Right hindlimb (tissue), 1 donor: ENCODE measurements around the gene BPIFB2.
"Not testable (repeated sequence)": the region's sequence is repeated elsewhere in the genome, so short reads cannot be mapped to it uniquely, and the experiment has no call there.

ENCODE experiments used
- DNase-seq: peaks from one replicate; pipeline ENCODE4 v3.0.0-alpha.2; 2018

Gene BPIFB2

DNA sequence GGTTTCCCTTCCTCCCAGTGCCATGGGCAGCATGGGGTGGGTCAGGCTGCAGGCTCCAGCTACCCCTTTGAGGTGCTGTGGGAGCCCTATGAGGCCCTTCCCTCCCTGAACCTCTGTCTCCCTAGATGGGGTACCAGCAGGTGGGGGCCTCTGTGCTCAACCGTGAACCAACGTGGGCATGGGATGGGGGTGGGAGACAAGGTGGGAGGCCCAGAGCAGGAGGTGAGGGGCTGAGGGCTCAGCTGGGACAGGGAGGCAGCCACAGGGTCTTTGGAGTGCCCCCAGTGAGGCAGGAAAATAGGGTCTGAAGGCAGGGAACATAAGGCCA lies 36.6 kb upstream of the BPIFB2 start:
- no peak for DNase-seq

- no peak for DNase-seq
These were observed 35.8 kb upstream of the BPIFB2 start for GRCh38 chr20:32971703-32972161.

DNA sequence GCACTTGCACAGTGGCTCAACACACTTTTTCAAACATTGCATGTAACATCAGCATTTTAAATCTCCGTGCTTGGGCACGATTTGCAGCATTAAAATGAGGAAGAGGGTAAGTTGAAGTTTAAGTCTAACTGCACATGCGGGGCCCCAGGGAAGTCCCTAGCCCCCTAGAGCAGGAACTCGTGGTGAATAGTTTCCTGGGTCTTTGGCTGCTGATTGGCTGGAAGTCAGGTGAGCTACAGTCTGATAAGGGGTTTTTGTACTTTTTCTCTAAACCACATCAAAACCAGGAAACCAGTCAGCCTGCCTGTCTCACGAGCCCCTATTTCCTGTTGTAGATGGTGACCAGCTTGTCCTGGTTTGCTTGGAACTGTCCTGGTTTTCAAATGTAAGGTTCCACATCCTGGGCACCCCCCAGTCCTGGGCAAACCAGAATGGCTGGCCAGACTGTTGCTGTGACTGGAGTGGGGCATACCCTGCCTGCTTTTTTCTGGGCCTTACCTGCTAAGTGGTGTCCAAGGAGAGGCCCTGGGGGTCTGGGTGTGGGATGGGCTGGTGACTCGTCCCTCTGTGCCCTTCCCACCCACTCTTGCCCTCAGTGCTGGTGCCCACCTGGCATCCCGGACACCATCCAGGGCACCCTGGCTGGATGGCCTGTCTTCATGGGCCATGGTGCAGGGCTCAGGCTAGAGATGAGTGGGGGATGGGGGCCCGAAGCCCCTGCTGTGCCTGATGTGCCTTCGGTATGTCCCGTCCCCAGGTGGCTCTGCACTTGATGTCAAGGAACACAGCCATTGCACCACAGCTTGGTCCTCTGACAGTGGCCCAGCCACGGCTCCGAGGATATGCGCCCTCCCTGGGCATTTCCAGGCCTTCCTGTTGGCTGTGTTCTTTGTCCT lies 35.1 kb upstream of the BPIFB2 start:
- DNase-seq = no peak

GRCh38 chr20:32973077-32973717 lies 34.3 kb upstream of the BPIFB2 start:
- DNase-seq = no peak

DNA sequence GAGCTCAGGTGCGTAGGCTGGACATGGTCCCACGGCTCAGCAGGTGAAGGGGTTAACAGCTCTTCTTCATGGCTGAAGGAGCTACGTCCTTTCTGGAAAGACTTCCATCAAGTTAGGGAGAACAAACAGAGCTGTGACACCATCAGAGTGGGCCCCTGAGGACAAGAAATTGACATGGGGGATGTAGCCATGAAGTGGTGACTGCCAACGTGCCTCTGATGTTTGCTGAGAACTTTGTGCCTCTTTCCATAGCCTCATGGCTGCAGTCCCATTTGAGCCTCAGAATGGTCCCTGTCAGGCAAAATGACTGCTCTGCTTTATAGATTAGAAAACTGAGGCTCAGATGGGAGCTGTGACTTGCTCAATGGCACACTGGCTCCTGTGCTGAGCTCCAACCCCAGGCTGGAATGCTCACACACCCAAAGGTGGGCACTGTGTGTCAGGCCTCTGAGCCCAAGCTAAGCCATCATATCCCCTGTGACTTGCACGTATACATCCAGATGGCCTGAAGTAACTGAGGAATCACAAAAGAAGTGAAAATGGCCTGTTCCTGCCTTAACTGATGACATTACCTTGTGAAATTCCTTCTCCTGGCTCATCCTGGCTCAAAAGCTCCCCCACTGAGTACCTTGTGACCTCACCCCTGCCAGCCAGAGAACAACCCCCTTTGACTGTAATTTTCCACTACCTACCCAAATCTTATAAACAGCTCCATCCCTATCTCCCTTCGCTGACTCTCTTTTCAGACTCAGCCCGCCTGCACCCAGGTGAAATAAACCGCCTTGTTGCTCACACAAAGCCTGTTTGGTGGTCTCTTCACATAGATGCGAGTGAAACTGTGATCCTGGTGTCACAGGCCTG lies 33.1 kb upstream of the BPIFB2 start:
- DNase-seq = not testable (repeated sequence)

- DNase-seq = not testable (repeated sequence)
These were observed 32.4 kb upstream of the BPIFB2 start for GRCh38 chr20:32975121-32975520.

GRCh38 chr20:32975698-32976674 lies 31.5 kb upstream of the BPIFB2 start:
- no peak for DNase-seq

GRCh38 chr20:32976746-32977145 lies 30.8 kb upstream of the BPIFB2 start:
- no peak for DNase-seq

- DNase-seq = no peak
These were observed 30.1 kb upstream of the BPIFB2 start for GRCh38 chr20:32977281-32978008.

- no peak for DNase-seq
These were observed 29.5 kb upstream of the BPIFB2 start for GRCh38 chr20:32978009-32978335.

DNA sequence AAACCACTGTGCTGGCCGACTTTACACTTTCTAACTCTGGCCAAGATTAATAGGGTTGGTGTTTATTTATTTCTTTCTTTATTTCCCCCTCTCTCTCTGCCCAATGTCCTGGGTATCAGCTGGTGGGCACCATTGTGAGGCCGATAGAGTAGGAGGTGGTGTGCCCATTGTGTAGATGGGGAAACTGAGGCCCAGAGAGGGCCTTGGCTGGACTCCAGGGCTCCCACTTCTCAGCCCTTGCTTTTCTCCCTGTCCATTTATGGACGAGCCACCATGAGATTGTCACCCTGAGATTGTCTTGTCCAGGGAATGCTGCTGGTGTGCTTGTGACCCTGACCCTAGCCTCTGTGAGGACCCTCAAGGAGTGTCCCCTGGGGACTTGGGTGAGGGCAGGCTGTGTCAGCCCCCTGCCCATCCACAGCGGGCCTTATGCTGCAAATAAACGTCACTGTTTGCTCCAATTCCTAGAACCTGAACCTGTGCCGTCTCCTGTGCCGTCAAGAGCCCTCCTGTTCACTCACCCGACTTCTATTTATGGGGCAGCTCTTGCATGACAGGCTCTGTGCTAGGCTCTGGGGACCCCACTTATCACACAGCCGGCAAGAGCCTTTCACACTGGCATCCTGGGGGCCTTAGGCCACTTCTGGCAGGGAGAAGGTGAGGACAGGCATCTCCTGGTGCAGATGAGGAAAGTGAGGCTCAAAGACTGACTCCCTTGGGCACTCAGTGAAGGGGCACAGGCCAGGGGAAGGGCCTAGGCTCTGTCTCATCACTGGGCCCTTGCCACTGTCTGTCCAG lies 28.1 kb upstream of the BPIFB2 start:
- DNase-seq = no peak

DNA sequence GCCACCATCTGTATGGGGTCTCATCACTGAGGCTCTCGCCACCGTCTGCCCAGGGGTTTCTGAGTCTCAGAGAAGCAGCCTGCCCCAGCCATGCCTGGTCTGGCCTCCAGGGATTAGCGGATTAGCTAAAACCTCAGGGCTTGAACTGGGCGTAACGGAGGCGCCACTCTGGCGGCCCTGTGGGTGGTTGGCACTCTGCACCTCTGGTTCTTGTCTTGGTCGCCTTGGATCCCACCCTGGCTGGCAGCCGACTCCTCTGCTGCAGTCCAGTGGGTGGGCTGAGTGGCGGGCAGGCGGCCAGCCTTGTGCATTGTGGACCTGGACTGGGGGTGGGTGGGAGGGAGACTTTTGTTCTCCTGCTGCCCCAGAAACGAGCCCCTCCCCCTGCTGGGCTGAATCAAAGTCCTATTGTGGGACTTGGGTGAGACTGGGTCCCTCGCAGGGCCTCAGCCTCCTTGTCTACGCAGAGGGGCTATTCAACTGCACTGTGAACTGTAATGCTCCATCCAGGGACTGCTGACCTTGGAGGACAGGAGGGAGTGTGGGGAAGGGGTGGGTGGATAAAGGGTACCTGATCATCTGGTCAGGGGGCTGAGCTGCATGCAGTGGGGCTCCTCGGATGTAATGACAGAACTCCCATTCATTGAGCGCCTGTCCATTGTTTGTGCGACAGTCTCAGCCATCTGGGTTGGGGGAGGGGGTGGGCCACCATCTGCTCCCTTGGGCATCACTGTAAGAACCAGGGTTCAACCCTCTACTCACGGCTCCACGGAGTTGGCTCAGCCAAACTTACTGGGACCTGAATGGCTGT lies 27.2 kb upstream of the BPIFB2 start:
- DNase-seq = peak; percentile 35

GRCh38 chr20:32980990-32981389 lies 26.5 kb upstream of the BPIFB2 start:
- no peak for DNase-seq

DNA sequence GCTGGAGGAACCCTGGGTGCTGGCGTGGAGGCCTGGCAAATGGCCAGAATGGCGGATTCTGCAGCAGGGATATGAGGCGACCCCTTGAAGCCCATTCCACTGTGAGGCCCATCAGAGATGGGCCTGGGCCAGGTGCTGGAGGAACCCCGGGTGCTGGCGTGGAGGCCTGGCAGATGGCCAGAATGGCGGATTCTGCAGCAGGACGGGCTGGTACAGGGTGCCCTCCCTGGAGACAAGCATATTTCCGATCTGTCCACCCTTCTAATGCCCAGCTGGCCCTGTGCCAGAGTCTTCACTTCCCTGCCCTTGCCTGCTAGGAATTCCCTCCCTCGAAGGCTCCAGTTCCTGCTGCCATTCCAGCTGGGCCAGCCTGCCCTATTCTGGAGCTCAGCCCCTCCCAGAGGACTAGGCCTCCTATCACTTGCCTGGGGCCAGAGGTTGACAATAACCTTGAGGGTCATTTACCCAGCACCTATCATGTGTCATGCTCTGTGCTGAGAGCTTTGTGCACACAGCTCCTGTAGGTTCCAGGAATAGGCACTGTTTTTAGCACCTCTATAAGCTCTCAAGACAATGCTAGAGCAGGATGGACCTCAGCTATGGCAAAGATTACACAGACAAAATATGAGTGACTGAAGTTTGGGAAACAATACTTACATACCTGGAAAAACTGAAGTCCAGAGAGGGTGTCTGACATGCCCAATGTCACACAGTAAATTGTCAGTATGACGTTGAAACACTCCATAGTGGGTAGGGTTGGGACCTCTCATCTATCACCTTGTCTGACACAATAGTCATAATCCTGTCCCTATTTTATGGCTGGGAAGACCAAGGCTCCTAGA lies 24.7 kb upstream of the BPIFB2 start:
- DNase-seq = no peak

DNA sequence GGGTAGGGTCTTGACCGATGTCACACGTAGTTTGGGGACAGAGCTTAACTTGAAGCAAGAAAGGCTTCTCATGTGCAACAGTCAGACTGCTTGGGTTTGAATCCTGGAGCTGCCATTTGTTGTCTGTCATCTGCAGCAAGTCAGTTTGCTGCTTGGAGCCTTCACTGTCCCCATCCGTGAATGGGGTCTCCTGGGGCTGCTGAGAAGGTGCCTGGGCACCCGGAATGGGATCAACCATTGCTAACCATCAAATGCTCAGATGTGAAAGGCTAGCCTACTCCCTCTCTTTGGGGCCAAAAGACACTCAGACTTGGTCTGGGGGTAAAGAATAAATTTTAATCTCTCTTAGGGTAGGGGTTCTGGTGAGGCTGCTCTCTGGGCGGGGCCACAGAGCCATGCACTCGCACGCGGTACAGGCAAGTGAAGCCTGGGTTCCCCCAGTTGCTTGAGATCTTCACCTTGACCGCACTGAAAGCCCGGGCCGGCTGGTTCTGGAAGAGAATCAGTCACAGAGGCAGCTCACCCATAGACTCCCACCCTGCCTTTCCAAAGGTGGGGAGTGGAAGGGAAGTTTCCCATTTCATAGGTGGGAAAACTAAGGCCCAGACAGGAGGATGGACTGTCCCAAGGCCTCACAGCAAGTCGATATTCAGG lies 23.9 kb upstream of the BPIFB2 start:
- no peak for DNase-seq

GRCh38 chr20:32984196-32984595 lies 23.3 kb upstream of the BPIFB2 start:
- no peak for DNase-seq

DNA sequence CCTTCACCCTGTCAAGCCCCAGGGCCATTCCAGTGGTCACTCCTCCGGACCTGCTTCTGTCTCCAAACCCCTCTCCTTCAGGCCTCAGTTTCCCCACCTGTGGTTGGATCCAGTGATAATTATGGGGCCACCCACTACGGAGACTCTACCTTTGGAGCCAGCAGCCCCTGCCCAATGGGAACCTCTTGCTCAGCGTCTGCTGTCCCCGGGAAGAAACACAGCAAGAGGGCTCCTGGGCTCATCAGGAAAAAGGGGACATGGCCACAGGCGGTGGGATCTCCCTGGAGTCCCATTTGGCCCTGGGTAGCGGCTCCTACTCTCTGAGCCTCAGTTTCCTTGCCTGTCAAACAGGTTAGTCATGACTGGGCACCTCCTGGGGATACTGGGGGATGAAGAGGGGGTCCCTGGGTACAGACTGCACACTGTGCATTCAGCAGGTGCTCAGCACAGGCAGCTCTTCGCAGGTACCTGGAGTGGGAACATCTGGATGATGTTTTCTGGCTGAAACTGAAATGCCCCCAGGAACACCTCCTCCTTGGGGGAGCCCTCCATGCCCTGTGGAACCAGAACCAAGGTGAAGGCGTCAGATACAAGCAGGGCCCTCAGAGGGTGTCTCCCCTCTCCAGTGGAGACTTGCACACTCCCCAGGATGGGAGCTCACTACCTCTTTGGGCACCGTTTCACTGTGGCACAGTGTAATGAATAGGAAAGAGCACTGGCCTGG lies 22.7 kb upstream of the BPIFB2 start:
- DNase-seq = no peak

- no peak for DNase-seq
These were observed 21.9 kb upstream of the BPIFB2 start for GRCh38 chr20:32985596-32985995.
